Mucosa of stomach (tissue), 1 donor: ENCODE results near the gene CCDC181.

Experiments
- H3K27me3 ChIP-seq: one replicate; pipeline ENCODE4 v1.7.0; 2013; ENCODE audit warnings: mild to moderate bottlenecking, low read length; ENCODE audit not compliant: control insufficient read depth, insufficient read depth
- H3K36me3 ChIP-seq: one replicate; pipeline ENCODE4 v1.7.0; 2013; ENCODE audit warnings: low read length; ENCODE audit not compliant: control insufficient read depth, insufficient read depth
- H3K4me1 ChIP-seq: one replicate; pipeline ENCODE4 v1.7.0; 2013; ENCODE audit warnings: mild to moderate bottlenecking, low read length; ENCODE audit not compliant: control insufficient read depth, insufficient read depth
- H3K4me3 ChIP-seq: one replicate; pipeline ENCODE4 v1.7.0; 2013; ENCODE audit warnings: low read length
- H3K9ac ChIP-seq: one replicate; pipeline ENCODE4 v1.7.0; 2013; ENCODE audit warnings: mild to moderate bottlenecking, low read length, moderate library complexity
- H3K9me3 ChIP-seq: one replicate; pipeline ENCODE4 v1.7.0; 2013; ENCODE audit warnings: mild to moderate bottlenecking, low read length, moderate library complexity; ENCODE audit not compliant: control insufficient read depth
- donor health status: Pancreatic carcinoma.

Gene CCDC181

DNA sequence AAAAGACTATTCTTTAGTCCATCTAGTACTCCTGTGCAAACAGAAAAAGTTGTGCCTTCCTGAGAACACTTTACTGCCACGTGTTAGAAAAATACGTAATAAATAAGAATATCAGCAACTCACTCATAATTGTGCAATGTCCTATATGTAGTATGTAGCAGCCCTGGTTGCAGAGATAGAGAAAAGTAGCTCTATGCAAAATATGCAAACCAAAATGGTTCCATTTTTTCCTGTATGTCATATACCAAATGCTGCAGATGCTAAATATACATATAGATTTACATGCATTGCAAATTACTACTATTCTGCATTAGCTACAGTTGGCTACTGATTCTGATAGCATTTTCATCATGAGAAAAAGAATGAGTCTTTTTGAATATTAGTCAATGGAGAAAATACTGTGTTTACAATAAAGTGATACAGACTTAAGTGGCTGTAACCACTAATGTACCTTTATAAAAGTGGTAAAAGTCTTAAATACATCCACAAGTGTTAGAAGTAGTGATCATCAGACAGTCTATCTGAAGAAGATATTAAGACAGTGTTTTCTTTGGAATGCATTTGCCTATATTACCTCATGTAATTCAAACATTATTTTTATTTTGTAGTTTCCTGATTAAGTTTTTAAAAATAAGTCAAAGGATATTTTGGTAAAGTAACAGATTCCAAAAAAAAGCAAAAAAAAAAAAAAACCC is 79.4 kb downstream of the CCDC181 start:
- H3K36me3 ChIP-seq = no peaks in the 10 kb centered on the region
- H3K4me3 ChIP-seq = no peak overlapping the region
- H3K9ac ChIP-seq = no peak overlapping the region
- H3K4me1 ChIP-seq = peaks cover 7% of the 10 kb centered on the region
- no peaks in the 10 kb centered on the region for H3K27me3 ChIP-seq
- H3K9me3 ChIP-seq = no peaks in the 10 kb centered on the region

- Histone ChIP-seq H3K36me3 (no peaks in the 10 kb centered on the region), H3K4me3 (no peak overlapping the region), H3K4me1 (peaks cover 7% of the 10 kb centered on the region), H3K27me3 (no peaks in the 10 kb centered on the region), H3K9ac (no peak overlapping the region), H3K9me3 (no peaks in the 10 kb centered on the region)
Measured at GRCh38 chr1:169346036-169346589, 81.2 kb downstream of the CCDC181 start.

DNA sequence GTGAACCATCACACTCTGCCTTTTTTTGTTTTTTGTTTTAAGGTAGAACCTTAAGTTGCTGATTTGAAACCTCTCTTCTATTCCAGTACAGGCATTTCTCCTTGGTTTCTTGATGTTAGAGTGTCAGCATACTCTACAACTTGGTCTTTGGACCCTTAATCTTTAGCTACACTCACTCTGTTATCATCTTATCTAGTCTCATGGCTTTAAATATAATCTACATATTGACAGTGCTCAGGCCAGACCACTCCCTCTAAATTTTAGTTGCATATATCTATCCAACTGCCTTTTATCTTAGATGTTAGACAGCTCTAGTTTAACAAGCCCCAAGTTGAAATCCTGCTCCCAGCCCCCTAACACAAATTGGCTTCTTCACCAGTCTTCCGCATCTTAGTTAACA is 81.8 kb downstream of the CCDC181 start:
- Histone ChIP-seq H3K27me3 (no peaks in the 10 kb centered on the region), H3K4me1 (peaks cover 7% of the 10 kb centered on the region), H3K4me3 (no peak overlapping the region), H3K9me3 (no peaks in the 10 kb centered on the region), H3K9ac (no peak overlapping the region), H3K36me3 (no peaks in the 10 kb centered on the region)
